NCI-H1105 treated with DMSO at 0.1 percent for 48 hours (cell line): ENCODE measurements around the gene NIPA2.
"Not testable (repeated sequence)": the region's sequence is repeated elsewhere in the genome, so short reads cannot be mapped to it uniquely, and the experiment has no call there.

Experiments used
- DNase-seq: peaks from one replicate; lab custom pipeline; 2025; lab: John Stamatoyannopoulos, UW

The NIPA2 gene

DNA sequence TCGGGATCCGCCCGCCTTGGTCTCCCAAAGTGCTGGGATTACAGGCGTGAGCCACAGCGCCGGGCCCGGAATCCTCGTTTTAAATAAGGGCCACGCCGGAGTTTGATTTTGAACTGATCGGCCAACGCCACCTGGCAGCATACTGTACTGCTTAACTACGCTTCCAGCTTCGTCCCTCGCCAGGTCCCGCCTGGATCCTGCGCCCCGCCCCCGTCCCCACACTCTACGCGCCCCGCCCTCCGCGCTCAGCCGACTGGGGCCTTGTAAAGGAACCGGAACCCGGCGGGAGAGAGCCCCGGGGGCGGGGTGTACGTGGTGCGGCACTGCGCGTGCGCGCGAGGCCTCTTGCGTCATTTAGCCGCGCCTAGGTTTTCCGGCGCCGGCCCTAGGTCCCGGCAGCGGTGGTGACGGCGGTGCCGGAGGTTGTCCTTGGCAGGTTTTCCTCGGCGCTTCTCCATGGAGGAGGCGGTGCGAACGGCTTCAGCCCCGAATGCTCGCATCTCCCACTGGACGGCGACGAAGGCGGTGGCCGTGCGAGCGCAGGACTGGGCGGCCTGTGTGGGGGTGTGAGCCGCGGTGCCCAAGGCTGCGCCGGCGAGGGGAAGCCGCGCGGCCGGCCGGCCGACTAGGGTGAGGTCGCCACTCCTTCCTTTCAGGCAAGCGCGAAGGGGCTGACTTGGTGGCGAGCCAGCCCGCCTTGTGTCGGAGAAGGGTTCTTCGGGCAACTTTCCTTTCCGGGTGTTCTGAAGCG lies at the start of gene NIPA2:
Gene NIPA2 (plus strand): TSS at position 375 of the 751 bp plus-strand sequence. CDS start 13,066 bp downstream, outside the sequence.
- peak; percentile 84 for DNase-seq

DNA sequence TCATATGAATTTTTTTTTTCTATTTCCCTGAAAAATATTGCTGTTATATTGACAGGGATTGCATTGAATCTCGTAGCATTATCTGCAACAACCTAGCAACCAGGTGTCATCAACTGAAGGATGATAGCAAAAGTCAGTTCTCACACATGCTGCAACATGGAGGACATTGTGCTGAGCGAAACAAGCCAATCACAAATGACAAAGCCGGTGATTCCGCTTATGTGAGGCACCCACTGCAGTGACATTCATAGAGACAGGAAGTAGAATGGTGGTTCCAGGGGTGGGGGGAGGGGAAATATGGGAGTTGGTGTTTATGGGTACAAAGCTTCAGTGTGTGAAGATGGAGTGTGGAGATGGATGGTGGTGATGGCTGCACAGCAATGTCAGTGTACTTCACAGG lies 44.4 kb upstream of the NIPA2 start:
- DNase-seq = no peak

DNA sequence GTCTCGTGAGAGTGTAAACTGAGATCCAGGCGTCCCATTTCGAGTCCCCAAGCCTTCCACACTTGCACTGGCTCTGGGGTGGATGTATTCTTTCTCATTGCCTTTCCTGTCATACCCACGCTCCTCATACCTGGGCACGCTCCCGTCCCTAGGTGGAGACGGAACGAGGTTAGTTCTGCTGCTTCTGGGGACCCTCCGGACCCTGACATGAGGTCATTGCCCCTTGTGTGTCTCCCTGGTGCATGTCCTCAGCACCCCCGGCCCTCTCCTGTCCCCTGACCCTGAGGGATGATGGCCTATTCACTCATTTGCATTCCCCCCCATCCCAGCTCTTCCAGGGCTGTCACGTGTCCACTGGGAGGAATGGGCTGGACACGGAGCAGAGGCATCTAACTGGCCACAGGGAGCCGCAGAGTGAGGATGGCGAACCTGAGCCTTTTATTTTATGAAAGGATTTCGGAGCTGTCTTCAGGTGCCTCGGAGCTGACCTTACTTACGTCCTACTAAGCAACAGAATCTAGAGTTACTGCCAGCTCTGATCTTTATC lies 43.8 kb upstream of the NIPA2 start:
- DNase-seq = no peak

DNA sequence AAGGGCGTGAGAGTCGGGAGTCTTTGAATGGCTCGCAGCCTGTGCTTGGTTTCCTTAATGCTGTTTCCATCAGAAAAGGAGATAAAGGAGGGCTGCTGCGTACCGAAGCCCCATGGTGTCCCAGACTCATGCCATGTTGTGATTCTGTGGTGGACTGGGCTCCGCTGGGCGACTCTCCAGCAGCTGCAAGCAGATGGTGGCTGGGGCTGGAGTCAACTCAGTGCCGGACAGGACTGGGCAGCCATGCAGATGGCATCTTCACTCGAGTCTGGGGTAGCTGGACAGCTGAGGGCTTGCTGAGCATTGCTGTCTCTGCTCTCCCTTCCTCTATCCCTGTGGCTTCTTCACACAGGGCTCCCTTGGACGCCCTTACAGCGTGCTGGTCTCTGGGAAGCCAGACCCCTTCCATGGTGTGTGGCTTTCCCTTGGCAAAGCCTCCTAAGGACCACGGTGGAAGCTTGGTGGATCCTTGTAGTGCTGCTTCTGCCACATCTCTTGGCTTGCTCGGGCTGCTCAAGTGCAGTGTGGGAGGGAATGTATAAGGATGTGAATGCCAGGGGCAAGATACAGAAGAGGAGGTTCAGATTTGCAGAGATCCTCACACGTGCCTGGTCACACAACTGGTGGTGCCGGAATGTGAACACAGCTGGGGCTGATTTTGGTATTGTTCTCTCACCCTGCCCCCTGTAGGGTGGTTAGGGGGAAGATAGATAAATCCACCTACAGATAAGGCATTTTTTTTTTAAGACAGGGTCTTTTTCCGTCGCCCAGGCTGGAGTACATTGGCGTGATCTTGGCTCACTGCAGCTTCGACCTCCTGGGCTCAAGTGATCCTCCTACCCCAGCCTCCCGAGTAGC lies 43.0 kb upstream of the NIPA2 start:
- DNase-seq = no peak

DNA sequence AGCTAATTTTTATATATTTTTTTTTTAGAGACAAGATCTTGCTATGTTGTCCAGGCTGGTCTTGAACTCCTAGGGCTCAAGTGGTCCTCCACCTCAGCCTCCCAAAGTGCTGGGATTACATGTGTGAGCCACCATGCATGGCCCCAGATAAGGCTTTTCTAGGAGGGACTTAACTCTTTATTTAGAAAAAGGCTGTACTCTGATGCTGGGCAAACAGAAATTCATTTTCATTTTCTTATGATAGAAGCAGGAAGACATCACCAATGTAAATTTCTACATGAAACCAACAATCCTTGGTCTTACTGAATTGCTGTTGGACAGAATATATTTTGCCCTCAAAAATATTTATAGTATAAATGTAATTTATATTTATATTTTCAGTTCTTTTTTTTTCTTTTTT lies 42.4 kb upstream of the NIPA2 start:
- DNase-seq = no peak

DNA sequence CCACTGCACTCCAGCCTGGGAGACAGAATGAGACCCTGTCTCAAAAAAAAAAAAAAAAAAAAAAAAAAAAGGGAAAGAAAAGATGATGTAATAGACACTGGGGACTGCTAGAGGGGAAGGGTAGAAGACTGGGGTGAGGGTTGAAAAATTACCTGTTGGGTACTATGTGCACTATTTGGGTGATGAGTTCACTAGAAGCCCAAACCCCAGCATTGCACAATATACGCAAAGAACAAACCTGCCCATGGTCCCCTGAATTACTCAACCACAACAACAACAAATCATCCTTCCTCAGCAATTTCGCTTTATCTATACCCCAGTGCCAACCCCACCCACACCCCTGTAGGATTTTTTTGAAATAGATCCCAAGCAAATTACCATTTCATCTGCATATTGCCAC lies 38.6 kb upstream of the NIPA2 start:
- no peak for DNase-seq

DNA sequence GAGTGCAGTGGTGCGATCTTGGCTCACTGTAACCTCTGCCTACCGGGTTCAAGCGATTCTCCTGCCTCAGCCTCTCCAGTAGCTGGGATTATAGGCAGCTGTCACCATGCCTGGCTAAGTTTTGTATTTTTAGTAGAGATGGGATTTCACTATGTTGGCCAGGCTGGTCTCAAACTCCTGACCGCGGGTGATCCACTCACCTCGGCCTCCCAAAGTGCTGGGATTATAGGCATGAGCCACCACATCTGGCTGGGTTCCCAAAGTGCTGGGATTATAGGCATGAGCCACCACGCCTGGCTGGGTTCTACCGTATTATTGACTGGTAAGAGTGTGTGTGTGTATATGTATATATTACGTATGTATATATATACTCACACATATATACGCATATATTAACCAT lies 35.5 kb upstream of the NIPA2 start:
- DNase-seq = not testable (repeated sequence)

DNA sequence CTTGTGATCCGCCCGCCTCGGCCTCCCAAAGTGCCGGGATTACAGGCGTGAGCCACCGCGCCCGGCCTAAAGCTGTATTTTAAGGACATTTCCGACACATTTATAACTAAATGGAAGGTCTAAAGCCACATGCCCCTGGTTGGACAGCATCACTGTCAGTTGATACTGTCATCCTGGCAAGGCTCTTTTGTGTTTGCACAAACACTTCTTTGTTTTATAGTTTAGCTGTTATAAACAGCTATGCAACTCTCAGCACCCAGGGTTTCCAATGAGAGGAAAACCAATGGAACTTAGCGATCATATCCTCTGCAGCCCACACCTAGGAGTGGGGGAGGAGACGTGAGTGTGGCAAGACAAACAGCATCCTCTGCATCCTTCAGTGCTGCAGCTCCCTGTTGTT lies 32.3 kb upstream of the NIPA2 start:
- no peak for DNase-seq

DNA sequence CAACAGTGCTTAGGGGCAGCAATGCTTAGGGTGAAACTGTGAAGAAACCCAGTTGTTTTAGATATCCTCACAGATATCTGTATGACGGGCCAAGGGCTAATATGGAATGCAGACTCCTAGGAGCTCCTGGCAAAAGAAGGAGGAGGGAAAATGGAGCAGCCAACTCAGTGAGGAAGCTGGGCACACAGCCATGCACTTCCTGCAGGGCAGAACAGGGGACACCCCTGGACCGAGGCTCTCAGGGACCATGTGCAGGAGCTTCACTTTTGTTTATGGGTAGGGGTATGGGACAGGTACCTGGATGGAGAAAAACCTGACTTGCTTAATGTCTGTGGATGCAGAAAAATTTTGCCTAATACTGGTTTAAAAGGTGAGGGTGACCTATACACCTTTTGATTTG lies 31.8 kb upstream of the NIPA2 start:
- DNase-seq = no peak

DNA sequence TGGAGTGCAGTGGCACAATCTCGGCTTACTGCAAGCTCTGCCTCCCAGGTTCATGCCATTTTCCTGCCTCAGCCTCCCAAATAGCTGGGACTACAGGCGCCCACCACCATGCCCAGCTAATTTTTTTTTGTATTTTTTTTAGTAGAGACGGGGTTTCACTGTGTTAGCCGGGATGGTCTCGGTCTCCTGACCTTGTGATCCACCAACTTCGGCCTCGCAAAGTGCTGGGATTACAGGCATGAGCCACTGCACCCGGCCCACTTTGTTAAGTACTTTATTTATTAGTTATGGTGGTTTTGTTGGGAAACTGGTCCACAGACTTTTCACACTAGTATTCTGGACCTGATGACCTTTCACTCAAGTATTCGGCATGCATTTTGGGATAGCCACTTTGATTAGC lies 30.6 kb upstream of the NIPA2 start:
- DNase-seq = not testable (repeated sequence)

DNA sequence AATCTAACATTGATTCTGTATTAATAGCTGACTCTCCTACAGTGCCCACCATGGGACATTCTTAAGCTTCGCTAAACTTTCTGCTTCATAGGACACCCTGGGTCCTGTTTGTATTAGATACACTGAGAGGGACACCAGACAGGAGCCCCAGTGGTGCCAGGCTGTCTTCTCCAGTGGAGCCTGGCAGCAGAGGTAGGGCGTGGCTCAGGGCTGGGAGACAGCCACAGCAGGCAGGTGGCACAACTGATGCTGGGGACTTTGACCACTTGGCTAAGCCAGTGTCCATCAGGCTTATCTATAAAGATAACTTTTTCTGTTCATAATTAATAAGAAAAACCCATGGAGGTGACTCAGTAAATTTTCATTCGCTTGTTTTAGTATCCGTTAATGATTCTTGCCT lies 30.2 kb upstream of the NIPA2 start:
- DNase-seq = no peak

DNA sequence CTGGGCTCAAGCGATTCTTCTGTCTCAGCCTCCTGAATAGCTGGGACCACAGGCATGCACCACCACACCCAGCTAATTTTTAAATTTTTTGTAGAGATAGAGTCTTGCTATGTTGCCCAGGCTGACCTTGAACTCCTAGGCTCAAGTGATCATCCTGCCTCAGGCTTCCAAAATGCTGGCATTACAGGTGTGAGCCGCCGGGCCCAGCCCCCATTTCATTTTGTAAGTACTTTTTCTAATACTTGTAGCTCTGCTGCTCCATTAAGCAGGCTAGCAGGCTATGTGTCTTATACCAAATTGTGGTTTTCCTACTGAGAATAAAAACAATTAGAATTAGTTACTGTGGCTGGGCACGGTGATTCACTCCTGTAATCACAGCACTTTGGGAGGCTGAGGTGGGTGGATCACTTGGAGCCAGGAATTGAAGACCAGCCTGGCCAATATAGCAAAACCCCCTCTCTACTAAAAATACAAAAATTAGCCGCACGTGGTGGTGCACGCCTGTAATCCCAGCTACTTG lies 29.6 kb upstream of the NIPA2 start:
- DNase-seq = no peak

DNA sequence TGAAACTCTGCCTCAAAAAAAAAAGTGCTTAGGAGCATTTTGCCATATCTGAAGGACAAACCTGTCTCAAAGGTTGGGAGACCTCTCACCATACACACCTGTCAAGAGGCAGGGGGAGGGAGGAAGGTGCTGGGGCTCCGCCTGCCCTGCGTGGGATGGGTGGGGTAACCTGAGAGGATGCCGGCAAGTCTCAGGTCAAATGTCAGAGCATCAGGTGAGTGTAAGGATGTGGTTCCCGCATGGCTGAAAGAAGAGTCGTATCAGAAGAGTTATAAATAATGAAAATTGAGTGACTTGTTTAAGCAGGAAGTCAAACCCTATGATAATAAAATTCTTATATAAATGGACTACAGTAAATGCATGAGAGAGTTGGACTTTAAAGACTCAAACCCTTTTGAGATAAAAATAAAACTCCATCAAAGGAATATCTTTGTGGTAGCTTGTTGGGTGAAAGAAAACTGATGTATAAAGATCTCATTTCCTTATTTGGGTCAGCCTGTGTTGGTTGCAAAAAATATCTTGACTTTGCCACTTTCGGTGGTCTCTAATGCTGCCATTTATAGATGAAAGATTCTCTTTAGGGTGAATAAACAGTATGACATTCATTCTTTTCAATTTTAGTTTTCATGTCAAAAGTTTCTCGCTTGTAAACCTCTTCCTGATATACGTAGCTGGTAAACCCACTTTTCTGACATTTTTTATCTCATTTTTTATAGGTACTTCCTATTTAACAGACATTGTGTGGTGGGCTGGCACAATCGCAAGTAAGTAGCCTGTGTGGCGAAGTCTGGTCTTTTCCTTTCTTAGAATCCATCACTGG lies 28.2 kb upstream of the NIPA2 start:
- DNase-seq = no peak

DNA sequence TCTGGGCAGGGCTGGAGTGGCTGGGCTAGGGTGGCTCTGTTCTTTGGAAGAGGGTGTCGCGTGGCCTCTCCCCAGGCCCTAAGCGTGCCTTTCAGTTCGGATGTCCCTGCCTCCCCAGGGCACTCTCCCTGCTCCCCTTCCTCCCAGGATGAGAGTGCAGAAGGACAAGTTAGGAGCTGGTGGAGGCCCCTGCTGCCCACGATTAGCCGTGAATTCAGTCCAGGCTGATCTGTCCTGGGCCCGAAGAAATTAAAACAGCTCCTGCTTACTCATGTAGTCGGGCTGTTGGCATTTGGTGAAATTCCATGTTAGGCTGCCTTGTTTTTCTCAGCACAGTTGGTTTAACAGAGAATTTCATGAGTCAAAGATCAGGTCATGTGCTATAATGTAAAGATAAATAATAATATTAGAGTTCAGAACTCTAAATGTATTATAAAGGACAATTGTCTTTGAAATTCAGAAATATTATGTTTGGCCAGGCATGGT lies 27.6 kb upstream of the NIPA2 start:
- no peak for DNase-seq

DNA sequence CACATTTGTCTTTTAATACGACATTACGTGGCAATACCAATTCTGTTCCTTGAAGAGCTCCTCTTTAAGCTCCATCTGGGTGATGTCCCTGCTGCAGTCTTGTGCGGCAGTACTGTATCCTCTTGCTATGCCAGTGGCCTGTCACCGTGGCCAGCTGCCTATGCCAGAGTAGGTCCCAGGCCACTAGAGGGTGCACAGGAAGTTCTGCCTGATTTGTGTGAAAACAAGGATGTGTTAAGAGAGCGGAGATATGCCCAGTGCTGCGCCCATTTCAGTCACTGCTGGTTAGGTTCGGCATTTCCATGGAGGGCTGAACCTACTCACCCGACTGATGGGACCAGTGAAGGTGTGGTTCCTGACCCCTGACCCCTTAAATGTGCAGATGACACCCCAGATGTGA lies 26.8 kb upstream of the NIPA2 start:
- DNase-seq = no peak

DNA sequence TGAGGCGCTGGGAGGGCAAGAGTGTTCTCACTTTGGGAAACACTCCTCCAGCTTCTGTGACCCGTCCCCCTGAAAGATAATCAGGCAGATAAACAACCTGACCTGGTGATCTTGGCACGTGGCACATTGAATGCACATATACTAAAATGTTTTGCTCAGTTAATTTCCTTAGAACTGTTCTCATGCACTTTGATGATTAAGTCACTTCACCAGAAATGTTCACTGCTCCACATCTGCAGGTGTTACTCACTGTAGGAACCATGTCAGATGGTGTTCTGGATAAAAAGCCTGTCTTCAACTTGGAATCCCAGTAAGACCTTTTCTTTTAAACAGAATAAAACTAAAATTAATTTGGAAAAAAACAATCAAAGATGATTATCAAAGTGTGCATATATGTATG lies 24.6 kb upstream of the NIPA2 start:
- DNase-seq = no peak

DNA sequence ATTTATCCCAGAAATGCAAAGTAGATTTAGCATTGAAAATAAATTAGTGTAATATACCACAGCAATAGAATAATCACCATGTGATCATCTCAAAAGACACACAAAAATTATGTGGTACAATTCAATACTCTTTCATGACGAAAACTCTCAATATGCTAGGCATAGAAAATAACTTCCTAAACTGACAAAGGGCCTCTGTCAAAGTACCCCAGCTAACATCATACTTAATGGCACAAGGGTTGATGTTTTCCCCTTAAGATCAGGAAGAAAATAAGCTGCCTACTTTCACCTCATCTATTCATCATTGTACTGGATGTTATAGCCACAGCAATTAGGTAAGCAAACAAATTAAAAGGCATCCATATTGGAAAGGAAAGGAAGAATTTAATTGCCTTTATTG lies 22.7 kb upstream of the NIPA2 start:
- DNase-seq = peak; percentile 64

DNA sequence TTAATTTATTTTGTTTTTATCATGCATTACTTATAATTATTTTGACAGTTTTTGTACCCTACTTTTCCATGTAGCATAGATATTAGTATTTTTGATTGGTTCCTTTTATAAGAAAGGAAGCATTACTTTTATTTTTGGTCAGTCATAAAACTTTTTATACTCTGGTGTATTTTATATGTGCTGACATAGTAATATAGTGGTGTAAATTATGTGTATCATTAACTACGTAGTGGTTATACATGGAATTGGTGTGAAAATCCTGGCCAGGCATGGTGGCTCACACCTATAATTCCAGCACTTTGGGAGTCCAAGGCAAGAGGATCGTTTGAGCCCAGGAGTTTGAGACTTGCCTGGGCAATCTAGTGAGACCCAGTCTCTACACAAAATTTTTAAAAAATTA lies 18.8 kb upstream of the NIPA2 start:
- no peak for DNase-seq

DNA sequence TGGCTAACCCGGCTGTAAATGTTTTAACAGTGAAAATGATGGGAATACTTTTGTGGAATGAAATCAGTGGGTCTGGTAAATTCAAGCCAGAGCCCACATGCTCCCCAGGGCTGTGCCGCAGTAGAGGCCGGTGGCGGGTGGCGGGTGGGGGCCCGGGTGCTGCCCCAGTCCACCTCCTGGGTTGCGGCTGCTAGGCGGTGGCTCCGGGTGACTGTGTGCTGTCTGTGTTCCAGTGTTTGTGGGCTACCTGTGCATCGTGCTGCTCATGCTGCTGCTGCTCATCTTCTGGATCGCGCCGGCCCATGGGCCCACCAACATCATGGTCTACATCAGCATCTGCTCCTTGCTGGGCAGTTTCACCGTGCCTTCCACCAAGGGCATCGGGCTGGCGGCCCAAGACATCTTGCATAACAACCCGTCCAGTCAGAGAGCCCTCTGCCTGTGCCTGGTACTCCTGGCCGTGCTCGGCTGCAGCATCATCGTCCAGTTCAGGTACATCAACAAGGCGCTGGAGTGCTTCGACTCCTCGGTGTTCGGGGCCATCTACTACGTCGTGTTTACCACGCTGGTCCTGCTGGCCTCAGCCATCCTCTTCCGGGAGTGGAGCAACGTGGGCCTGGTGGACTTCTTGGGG lies 14.9 kb upstream of the NIPA2 start:
- no peak for DNase-seq

DNA sequence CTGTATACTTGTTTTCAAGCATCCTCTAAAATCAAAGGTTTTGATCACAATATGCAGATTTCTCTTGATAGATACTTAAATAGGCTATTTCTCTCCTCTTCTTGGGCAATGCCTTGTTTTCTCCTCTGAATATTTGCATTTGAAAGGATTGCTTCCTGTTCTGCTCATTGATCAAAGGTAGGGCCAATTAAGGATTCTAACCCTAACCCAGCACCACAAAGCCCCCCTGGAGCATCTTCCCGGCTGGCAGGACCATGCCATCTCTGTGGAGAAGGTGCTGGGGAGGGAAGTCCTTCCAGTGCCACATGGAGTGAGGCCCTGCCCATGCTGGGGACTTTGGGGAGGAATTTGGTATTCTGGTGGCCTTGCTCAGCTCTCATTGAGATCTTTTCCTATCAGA lies 11.3 kb upstream of the NIPA2 start:
- no peak for DNase-seq

DNA sequence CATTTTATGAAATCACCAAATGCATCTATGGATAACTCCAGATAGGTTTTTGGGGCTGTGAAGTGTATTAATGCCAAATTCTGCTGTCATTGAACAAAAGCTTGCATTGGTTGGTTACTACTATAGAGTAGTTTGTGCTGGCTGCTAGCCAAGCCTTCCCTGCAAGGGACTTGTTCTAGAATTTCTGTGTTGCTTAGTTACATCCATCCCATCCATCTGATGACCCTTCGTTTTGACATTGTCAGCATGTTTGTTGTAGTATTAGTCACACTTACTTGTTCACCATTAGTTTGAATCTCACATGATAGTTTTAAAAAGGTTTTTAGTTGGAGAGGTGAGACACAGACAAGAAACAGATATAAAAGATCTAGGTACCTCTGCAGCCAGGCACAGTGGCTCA lies 7.0 kb upstream of the NIPA2 start:
- no peak for DNase-seq
